Breast epithelium (tissue), 3 donors: ENCODE measurements around the gene CNN1.

Source experiments
- POLR2A ChIP-seq: fragments of 450-650 bp; IDR thresholded peaks from one replicate; pipeline ENCODE4 v1.6.1; 2016; ENCODE audit warnings: antibody characterized with exemption, mild to moderate bottlenecking, moderate library complexity
- POLR2AphosphoS5 ChIP-seq, 3 donors: sonication (generic); formaldehyde crosslinking; IDR thresholded peaks; one replicate each; pipeline ENCODE4 v1.6.1; 2017; ENCODE audit warnings: antibody characterized with exemption in 3 of 3
- TF ChIP-seq, protein P1 (sequence below), 3 donors: fragments of 450-650 bp; IDR thresholded peaks; one replicate each; pipeline ENCODE4 v1.5.1; 2016 to 2017; ENCODE audit warnings: antibody characterized with exemption in 3 of 3, mild to moderate bottlenecking in 3 of 3, moderate library complexity in 3 of 3

DNA sequence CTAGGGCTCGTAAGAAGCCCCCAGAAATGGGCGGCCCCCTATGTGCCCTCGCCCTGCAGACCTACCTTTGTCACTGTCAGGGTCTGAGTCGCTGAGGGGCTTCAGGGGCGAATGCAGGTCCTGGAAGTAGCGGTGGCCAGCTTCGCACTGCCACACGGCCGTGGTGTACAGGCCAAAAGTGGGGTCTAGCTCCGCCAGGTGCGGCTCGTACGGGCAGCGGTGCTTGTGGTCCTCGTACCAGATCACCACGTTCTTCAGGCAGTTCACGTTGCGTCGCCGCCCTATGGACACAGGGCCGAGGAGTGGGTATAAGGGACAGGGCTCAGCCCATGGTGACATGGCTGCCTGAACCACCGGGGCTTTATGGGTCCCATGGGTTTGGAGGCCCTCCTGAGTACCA, 42.8 kb upstream of the CNN1 start:
- TF ChIP-seq, protein P1, sequence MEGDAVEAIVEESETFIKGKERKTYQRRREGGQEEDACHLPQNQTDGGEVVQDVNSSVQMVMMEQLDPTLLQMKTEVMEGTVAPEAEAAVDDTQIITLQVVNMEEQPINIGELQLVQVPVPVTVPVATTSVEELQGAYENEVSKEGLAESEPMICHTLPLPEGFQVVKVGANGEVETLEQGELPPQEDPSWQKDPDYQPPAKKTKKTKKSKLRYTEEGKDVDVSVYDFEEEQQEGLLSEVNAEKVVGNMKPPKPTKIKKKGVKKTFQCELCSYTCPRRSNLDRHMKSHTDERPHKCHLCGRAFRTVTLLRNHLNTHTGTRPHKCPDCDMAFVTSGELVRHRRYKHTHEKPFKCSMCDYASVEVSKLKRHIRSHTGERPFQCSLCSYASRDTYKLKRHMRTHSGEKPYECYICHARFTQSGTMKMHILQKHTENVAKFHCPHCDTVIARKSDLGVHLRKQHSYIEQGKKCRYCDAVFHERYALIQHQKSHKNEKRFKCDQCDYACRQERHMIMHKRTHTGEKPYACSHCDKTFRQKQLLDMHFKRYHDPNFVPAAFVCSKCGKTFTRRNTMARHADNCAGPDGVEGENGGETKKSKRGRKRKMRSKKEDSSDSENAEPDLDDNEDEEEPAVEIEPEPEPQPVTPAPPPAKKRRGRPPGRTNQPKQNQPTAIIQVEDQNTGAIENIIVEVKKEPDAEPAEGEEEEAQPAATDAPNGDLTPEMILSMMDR (IDR thresholded peaks at IDR 0.05): no peak
- TF ChIP-seq POLR2A (no peak), POLR2AphosphoS5 (IDR thresholded peaks at IDR 0.05) (no peak)
